ENCODE measurements around the gene NFX1. TPM values are rescaled to one million over a fixed set of nuclear protein-coding genes. Genes with fewer than 3 reads are reported as not detected.
A peak's percentile ranks its signal among the peaks of the same experiment; 100 is the strongest.
"Not testable (repeated sequence)": the region's sequence is repeated elsewhere in the genome, so short reads cannot be mapped to it uniquely, and the experiment has no call there.

NFX1 gene
- total RNA-seq, 1 donor from 2014 or later = 15.1 TPM

GRCh38 chr9:33341182-33341581 lies 50.9 kb downstream of the NFX1 start:
- Histone ChIP-seq H3K27ac (ENCODE audit: low read depth, low read length) (no peak overlapping the region), H3K27me3 (ENCODE audit: control insufficient read depth in 3 of 3, insufficient read depth in 3 of 3, low read length in 3 of 3) (no peaks in the 10 kb centered on the region), H3K36me3 (ENCODE audit: control insufficient read depth in 3 of 3, insufficient read depth in 3 of 3, low read length in 3 of 3) (peaks cover 43 to 66% (median 52%) of the 10 kb centered on the region in 3 donors), H3K9ac (ENCODE audit: low read depth in 1 of 3, low read length in 3 of 3) (no peak overlapping the region), H3K4me1 (ENCODE audit: control insufficient read depth in 3 of 3, insufficient read depth in 3 of 3, low read length in 3 of 3) (no peaks in the 10 kb centered on the region), H3K9me3 (ENCODE audit: control insufficient read depth in 3 of 3, low read length in 3 of 3) (no peaks in the 10 kb centered on the region), H3K4me3 (ENCODE audit: low read length in 3 of 3) (no peak overlapping the region)

- Histone ChIP-seq H3K9ac (ENCODE audit: low read depth in 1 of 3, low read length in 3 of 3) (no peak overlapping the region), H3K36me3 (ENCODE audit: control insufficient read depth in 3 of 3, insufficient read depth in 3 of 3, low read length in 3 of 3) (peaks cover 49 to 78% (median 68%) of the 10 kb centered on the region in 3 donors), H3K9me3 (ENCODE audit: control insufficient read depth in 3 of 3, low read length in 3 of 3) (no peaks in the 10 kb centered on the region), H3K4me1 (ENCODE audit: control insufficient read depth in 3 of 3, insufficient read depth in 3 of 3, low read length in 3 of 3) (no peaks in the 10 kb centered on the region), H3K4me3 (ENCODE audit: low read length in 3 of 3) (no peak overlapping the region), H3K27me3 (ENCODE audit: control insufficient read depth in 3 of 3, insufficient read depth in 3 of 3, low read length in 3 of 3) (no peaks in the 10 kb centered on the region), H3K27ac (ENCODE audit: low read depth, low read length) (no peak overlapping the region)
Observed at GRCh38 chr9:33344145-33344544, 53.8 kb downstream of the NFX1 start.

GRCh38 chr9:33346564-33346963 lies 56.2 kb downstream of the NFX1 start:
- no peak overlapping the region for H3K9ac ChIP-seq (ENCODE audit: low read depth in 1 of 3, low read length in 3 of 3)
- H3K9me3 ChIP-seq (ENCODE audit: control insufficient read depth in 3 of 3, low read length in 3 of 3) = no peaks in the 10 kb centered on the region
- H3K4me3 ChIP-seq (ENCODE audit: low read length in 3 of 3) = no peak overlapping the region
- H3K4me1 ChIP-seq (ENCODE audit: control insufficient read depth in 3 of 3, insufficient read depth in 3 of 3, low read length in 3 of 3) = peaks cover 0 to 3% (median 1%) of the 10 kb centered on the region in 3 donors
- H3K36me3 ChIP-seq (ENCODE audit: control insufficient read depth in 3 of 3, insufficient read depth in 3 of 3, low read length in 3 of 3) = peaks cover 38 to 64% (median 56%) of the 10 kb centered on the region in 3 donors
- H3K27me3 ChIP-seq (ENCODE audit: control insufficient read depth in 3 of 3, insufficient read depth in 3 of 3, low read length in 3 of 3) = no peaks in the 10 kb centered on the region
- H3K27ac ChIP-seq (ENCODE audit: low read depth, low read length) = no peak overlapping the region

- H3K4me3 ChIP-seq (ENCODE audit: low read length in 3 of 3) = no peak overlapping the region
- no peaks in the 10 kb centered on the region for H3K9me3 ChIP-seq (ENCODE audit: control insufficient read depth in 3 of 3, low read length in 3 of 3)
- peaks cover 29 to 63% (median 48%) of the 10 kb centered on the region in 3 donors for H3K36me3 ChIP-seq (ENCODE audit: control insufficient read depth in 3 of 3, insufficient read depth in 3 of 3, low read length in 3 of 3)
- H3K9ac ChIP-seq (ENCODE audit: low read depth in 1 of 3, low read length in 3 of 3) = no peak overlapping the region
- H3K4me1 ChIP-seq (ENCODE audit: control insufficient read depth in 3 of 3, insufficient read depth in 3 of 3, low read length in 3 of 3) = peaks cover 0 to 4% (median 3%) of the 10 kb centered on the region in 3 donors
- H3K27ac ChIP-seq (ENCODE audit: low read depth, low read length) = no peak overlapping the region
- no peaks in the 10 kb centered on the region for H3K27me3 ChIP-seq (ENCODE audit: control insufficient read depth in 3 of 3, insufficient read depth in 3 of 3, low read length in 3 of 3)
Observed at GRCh38 chr9:33348998-33349397, 58.7 kb downstream of the NFX1 start.

GRCh38 chr9:33349743-33350142 lies 59.4 kb downstream of the NFX1 start:
- Histone ChIP-seq H3K9ac (ENCODE audit: low read depth in 1 of 3, low read length in 3 of 3) (no peak overlapping the region), H3K4me1 (ENCODE audit: control insufficient read depth in 3 of 3, insufficient read depth in 3 of 3, low read length in 3 of 3) (peaks cover 0 to 4% (median 3%) of the 10 kb centered on the region in 3 donors), H3K27ac (ENCODE audit: low read depth, low read length) (peak overlapping the region; percentile 12), H3K4me3 (ENCODE audit: low read length in 3 of 3) (no peak overlapping the region), H3K36me3 (ENCODE audit: control insufficient read depth in 3 of 3, insufficient read depth in 3 of 3, low read length in 3 of 3) (peaks cover 30 to 62% (median 50%) of the 10 kb centered on the region in 3 donors), H3K27me3 (ENCODE audit: control insufficient read depth in 3 of 3, insufficient read depth in 3 of 3, low read length in 3 of 3) (no peaks in the 10 kb centered on the region), H3K9me3 (ENCODE audit: control insufficient read depth in 3 of 3, low read length in 3 of 3) (no peaks in the 10 kb centered on the region)

- Histone ChIP-seq H3K27ac (ENCODE audit: low read depth, low read length) (peak overlapping the region; percentile 29), H3K27me3 (ENCODE audit: control insufficient read depth in 3 of 3, insufficient read depth in 3 of 3, low read length in 3 of 3) (no peaks in the 10 kb centered on the region), H3K9me3 (ENCODE audit: control insufficient read depth in 3 of 3, low read length in 3 of 3) (no peaks in the 10 kb centered on the region), H3K4me3 (ENCODE audit: low read length in 3 of 3) (no peak overlapping the region), H3K36me3 (ENCODE audit: control insufficient read depth in 3 of 3, insufficient read depth in 3 of 3, low read length in 3 of 3) (peaks cover 30 to 66% (median 51%) of the 10 kb centered on the region in 3 donors), H3K9ac (ENCODE audit: low read depth in 1 of 3, low read length in 3 of 3) (no peak overlapping the region), H3K4me1 (ENCODE audit: control insufficient read depth in 3 of 3, insufficient read depth in 3 of 3, low read length in 3 of 3) (peaks cover 0 to 4% (median 3%) of the 10 kb centered on the region in 3 donors)
Observed at GRCh38 chr9:33350310-33350709, 60.0 kb downstream of the NFX1 start.

- H3K27me3 ChIP-seq (ENCODE audit: control insufficient read depth in 3 of 3, insufficient read depth in 3 of 3, low read length in 3 of 3) = no peaks in the 10 kb centered on the region
- H3K4me3 ChIP-seq (ENCODE audit: low read length in 3 of 3) = no peak overlapping the region
- no peaks in the 10 kb centered on the region for H3K9me3 ChIP-seq (ENCODE audit: control insufficient read depth in 3 of 3, low read length in 3 of 3)
- peaks cover 0 to 4% (median 3%) of the 10 kb centered on the region in 3 donors for H3K4me1 ChIP-seq (ENCODE audit: control insufficient read depth in 3 of 3, insufficient read depth in 3 of 3, low read length in 3 of 3)
- no peak overlapping the region for H3K27ac ChIP-seq (ENCODE audit: low read depth, low read length)
- H3K9ac ChIP-seq (ENCODE audit: low read depth in 1 of 3, low read length in 3 of 3) = no peak overlapping the region
- H3K36me3 ChIP-seq (ENCODE audit: control insufficient read depth in 3 of 3, insufficient read depth in 3 of 3, low read length in 3 of 3) = peaks cover 19 to 60% (median 44%) of the 10 kb centered on the region in 3 donors
Observed at GRCh38 chr9:33351547-33351946, 61.2 kb downstream of the NFX1 start.

- no peaks in the 10 kb centered on the region for H3K9me3 ChIP-seq (ENCODE audit: control insufficient read depth in 3 of 3, low read length in 3 of 3)
- H3K4me3 ChIP-seq (ENCODE audit: low read length in 3 of 3) = no peak overlapping the region
- peaks cover 7 to 33% (median 21%) of the 10 kb centered on the region in 3 donors for H3K36me3 ChIP-seq (ENCODE audit: control insufficient read depth in 3 of 3, insufficient read depth in 3 of 3, low read length in 3 of 3)
- no peak overlapping the region for H3K27ac ChIP-seq (ENCODE audit: low read depth, low read length)
- H3K9ac ChIP-seq (ENCODE audit: low read depth in 1 of 3, low read length in 3 of 3) = no peak overlapping the region
- H3K4me1 ChIP-seq (ENCODE audit: control insufficient read depth in 3 of 3, insufficient read depth in 3 of 3, low read length in 3 of 3) = peaks cover 0 to 4% (median under 1%) of the 10 kb centered on the region in 3 donors
- H3K27me3 ChIP-seq (ENCODE audit: control insufficient read depth in 3 of 3, insufficient read depth in 3 of 3, low read length in 3 of 3) = no peaks in the 10 kb centered on the region
Observed at GRCh38 chr9:33354651-33355211, 64.4 kb downstream of the NFX1 start.

GRCh38 chr9:33355933-33356332 lies 65.6 kb downstream of the NFX1 start:
- Histone ChIP-seq H3K4me3 (ENCODE audit: low read length in 3 of 3) (no peak overlapping the region), H3K9ac (ENCODE audit: low read depth in 1 of 3, low read length in 3 of 3) (no peak overlapping the region), H3K9me3 (ENCODE audit: control insufficient read depth in 3 of 3, low read length in 3 of 3) (no peaks in the 10 kb centered on the region), H3K27me3 (ENCODE audit: control insufficient read depth in 3 of 3, insufficient read depth in 3 of 3, low read length in 3 of 3) (no peaks in the 10 kb centered on the region), H3K4me1 (ENCODE audit: control insufficient read depth in 3 of 3, insufficient read depth in 3 of 3, low read length in 3 of 3) (peaks cover 0 to 4% (median 0%) of the 10 kb centered on the region in 3 donors), H3K36me3 (ENCODE audit: control insufficient read depth in 3 of 3, insufficient read depth in 3 of 3, low read length in 3 of 3) (peaks cover 7 to 33% (median 21%) of the 10 kb centered on the region in 3 donors), H3K27ac (ENCODE audit: low read depth, low read length) (no peak overlapping the region)

- peaks cover 7 to 16% (median 13%) of the 10 kb centered on the region in 3 donors for H3K36me3 ChIP-seq (ENCODE audit: control insufficient read depth in 3 of 3, insufficient read depth in 3 of 3, low read length in 3 of 3)
- H3K27me3 ChIP-seq (ENCODE audit: control insufficient read depth in 3 of 3, insufficient read depth in 3 of 3, low read length in 3 of 3); H3K9ac ChIP-seq (ENCODE audit: low read depth in 1 of 3, low read length in 3 of 3); H3K4me3 ChIP-seq (ENCODE audit: low read length in 3 of 3); H3K9me3 ChIP-seq (ENCODE audit: control insufficient read depth in 3 of 3, low read length in 3 of 3); H3K4me1 ChIP-seq (ENCODE audit: control insufficient read depth in 3 of 3, insufficient read depth in 3 of 3, low read length in 3 of 3); H3K27ac ChIP-seq (ENCODE audit: low read depth, low read length): not testable (repeated sequence)
Observed at GRCh38 chr9:33358641-33359040, 68.3 kb downstream of the NFX1 start.
